Jurkat, Clone E6-1 (cell line): ENCODE data around the gene FNBP1L.

Experiments
- DNase-seq: peaks from one replicate; pipeline ENCODE4 v3.0.0-alpha.2; 2011; ENCODE audit warnings: low read depth, low spot score
- H3K4me3 ChIP-seq: 2 replicates; pipeline ENCODE4 v1.5.1; 2011; ENCODE audit warnings: mild to moderate bottlenecking, low read length, control low read depth, moderate library complexity

FNBP1L gene

GRCh38 chr1:93554883-93555872, 107.3 kb downstream of the FNBP1L start:
- DNase-seq: peak; percentile 32
- H3K4me3 ChIP-seq: no peak overlapping the region

GRCh38 chr1:93556291-93556690, 108.4 kb downstream of the FNBP1L start:
- DNase-seq: no peak
- H3K4me3 ChIP-seq: no peak overlapping the region

- no peak for DNase-seq
- H3K4me3 ChIP-seq: no peak overlapping the region
Measured at GRCh38 chr1:93559045-93559444, 111.1 kb downstream of the FNBP1L start.

GRCh38 chr1:93559695-93560094, 111.8 kb downstream of the FNBP1L start:
- DNase-seq: no peak
- H3K4me3 ChIP-seq: no peak overlapping the region

GRCh38 chr1:93565496-93566206, 117.7 kb downstream of the FNBP1L start:
- no peak overlapping the region for H3K4me3 ChIP-seq
- no peak for DNase-seq

GRCh38 chr1:93566227-93566626, 118.3 kb downstream of the FNBP1L start:
- DNase-seq: no peak
- H3K4me3 ChIP-seq: no peak overlapping the region

- no peak for DNase-seq
Measured at GRCh38 chr1:93567255-93567918, 119.5 kb downstream of the FNBP1L start.

GRCh38 chr1:93569489-93569888, 121.6 kb downstream of the FNBP1L start:
- no peak for DNase-seq
- H3K4me3 ChIP-seq: no peak overlapping the region

More at GRCh38 chr1:93567255-93567918, 119.5 kb downstream of the FNBP1L start:
- no peak overlapping the region for H3K4me3 ChIP-seq

GRCh38 chr1:93571623-93572310, 123.8 kb downstream of the FNBP1L start:
- no peak overlapping the region for H3K4me3 ChIP-seq
- no peak for DNase-seq

GRCh38 chr1:93573940-93574469, 126.1 kb downstream of the FNBP1L start:
- no peak for DNase-seq
- H3K4me3 ChIP-seq: no peak overlapping the region

GRCh38 chr1:93574511-93574910, 126.6 kb downstream of the FNBP1L start:
- DNase-seq: no peak

GRCh38 chr1:93574991-93575390, 127.1 kb downstream of the FNBP1L start:
- no peak for DNase-seq
- no peak overlapping the region for H3K4me3 ChIP-seq

More at GRCh38 chr1:93574511-93574910, 126.6 kb downstream of the FNBP1L start:
- no peak overlapping the region for H3K4me3 ChIP-seq

- no peak overlapping the region for H3K4me3 ChIP-seq
- DNase-seq: no peak
Measured at GRCh38 chr1:93575621-93576284, 127.8 kb downstream of the FNBP1L start.

GRCh38 chr1:93576346-93576745, 128.4 kb downstream of the FNBP1L start:
- no peak for DNase-seq
- H3K4me3 ChIP-seq: no peak overlapping the region

GRCh38 chr1:93576746-93577145, 128.8 kb downstream of the FNBP1L start:
- H3K4me3 ChIP-seq: no peak overlapping the region
- no peak for DNase-seq

- DNase-seq: no peak
- no peak overlapping the region for H3K4me3 ChIP-seq
Measured at GRCh38 chr1:93577536-93578432, 129.9 kb downstream of the FNBP1L start.

GRCh38 chr1:93578433-93578830, 130.5 kb downstream of the FNBP1L start:
- H3K4me3 ChIP-seq: no peak overlapping the region
- DNase-seq: no peak
